ENCODE results near the gene PRSS50. TPM values are rescaled to one million over a fixed set of nuclear protein-coding genes. Genes with fewer than 3 reads are reported as not detected.

PRSS50 gene, protein sequence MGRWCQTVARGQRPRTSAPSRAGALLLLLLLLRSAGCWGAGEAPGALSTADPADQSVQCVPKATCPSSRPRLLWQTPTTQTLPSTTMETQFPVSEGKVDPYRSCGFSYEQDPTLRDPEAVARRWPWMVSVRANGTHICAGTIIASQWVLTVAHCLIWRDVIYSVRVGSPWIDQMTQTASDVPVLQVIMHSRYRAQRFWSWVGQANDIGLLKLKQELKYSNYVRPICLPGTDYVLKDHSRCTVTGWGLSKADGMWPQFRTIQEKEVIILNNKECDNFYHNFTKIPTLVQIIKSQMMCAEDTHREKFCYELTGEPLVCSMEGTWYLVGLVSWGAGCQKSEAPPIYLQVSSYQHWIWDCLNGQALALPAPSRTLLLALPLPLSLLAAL
- polyA plus RNA-seq: not detected in 2 replicates

DNA sequence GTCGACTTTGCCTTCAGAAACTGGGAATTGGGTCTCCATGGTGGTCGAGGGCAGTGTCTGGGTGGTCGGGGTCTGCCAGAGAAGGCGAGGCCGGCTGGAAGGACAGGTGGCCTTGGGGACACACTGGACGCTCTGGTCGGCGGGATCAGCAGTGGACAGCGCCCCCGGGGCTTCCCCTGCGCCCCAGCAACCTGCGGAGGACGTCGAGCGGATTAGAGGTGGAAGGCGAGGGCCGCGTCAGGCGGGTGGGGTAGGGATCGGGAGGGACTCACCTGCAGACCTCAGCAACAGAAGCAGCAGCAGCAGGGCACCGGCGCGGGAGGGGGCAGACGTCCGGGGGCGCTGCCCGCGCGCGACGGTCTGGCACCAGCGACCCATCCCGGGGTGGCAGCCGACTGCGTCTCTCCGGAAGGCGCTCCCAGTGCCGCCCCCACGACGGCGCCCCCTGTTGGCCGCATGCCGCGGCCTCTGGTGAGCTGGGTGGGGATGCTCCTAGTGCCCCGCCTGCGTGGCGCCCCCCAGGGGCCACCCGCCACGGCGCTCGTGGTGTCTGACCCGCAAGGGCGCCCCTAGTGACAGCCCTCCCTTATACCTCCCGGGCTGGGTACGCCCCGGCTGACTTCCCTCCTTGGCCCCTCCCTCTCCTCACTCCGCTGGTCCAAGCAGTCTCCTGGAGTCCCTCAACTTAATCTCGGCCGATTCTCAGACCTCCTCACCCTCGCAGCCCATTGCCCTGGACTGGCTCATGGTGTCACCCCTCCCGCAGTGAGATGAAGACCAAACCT, at the start of gene PRSS50:
Gene PRSS50, minus strand, starts transcription at position 423 of the 785 bp plus-strand sequence. Its CDS starts 45 bp downstream, at position 378.

DNA sequence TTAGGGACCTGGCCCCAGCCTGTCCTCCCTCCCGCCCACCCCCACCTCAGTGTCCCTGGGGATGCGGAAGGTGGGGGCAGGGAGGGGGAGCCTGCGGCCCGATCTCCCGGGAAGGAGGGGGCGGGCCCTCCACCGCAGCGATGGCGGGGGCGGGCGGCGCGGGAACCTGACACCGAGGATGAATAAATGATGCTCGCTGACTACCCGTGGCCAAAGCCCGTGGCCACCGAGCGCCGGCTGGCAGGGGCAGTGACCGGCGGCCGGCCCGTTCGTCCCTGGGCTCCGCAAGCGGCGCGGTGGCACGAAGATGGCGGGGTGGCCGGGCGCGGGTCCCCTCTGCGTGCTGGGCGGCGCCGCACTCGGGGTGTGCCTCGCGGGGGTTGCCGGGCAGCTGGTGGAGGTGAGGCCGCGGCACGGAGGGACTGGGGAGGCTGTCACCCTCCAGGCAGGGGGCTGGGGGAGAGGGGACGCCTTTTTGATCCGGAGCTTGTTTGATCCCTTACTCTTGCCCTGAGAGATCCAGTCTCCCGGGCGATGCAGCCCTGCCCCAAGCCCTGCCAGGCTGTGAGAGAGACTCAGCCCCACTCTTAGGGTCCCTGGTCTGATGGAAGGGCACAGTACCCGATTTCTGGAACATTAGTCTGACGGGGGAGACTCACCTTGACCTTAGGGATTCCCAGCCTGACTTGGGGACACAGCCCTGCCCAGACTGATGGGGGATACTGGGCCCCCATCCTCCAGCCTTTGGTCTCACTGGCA, 16.3 kb downstream of the PRSS50 start, which contains the start of gene TMIE:
Gene TMIE, plus strand, starts transcription at position 212 of the 759 bp plus-strand sequence. Its CDS starts 96 bp downstream, at position 308.

DNA sequence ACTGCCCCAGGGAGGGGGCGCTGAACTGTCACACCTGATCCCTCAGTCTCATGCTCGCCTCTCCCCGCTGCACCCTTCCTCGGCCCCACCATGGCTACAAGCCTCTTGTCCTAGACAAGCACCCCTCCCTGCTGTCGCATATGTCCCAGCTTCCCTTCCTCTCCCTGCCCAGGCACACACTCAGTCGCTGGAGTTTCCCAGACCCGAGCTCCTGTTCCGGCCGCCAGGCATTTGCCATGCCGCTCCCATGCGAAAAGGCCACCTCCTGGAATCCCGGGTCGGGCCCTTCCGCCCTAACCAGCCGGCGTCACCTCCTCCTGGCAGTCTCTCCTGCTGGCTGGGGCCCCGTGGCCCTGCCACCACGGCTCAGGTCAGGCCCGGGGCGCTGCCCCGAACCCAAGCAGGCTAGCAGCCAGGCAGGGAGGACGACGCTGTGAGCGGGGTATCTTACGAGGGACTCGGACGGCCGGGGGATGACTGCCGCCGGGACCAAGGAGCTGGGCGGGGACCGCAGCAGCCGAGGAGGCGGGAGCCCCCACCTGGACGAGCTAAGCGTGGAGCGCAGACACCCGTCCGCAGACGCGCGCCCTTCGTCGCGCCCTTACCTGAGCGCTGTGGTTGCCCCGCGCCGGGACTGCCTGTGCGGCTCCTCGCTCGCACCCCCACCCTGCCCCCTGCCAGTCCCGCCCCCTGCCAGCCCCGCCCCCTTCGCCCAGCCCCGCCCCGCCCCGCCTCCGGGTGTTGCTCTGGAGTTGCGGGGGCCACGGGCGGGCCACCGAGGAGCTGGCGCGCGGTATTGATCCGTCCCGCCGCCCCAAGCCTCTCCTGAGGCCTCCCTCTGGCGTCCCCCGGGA, 24.4 kb downstream of the PRSS50 start, which contains the start of gene ALS2CL:
Gene ALS2CL, minus strand, starts transcription at position 642 of the 854 bp plus-strand sequence. CDS start 4,239 bp downstream, outside the sequence.

Other genes with a start within 250 kb of the PRSS50 start
- gene RTP3, start 219.9 kb downstream of the PRSS50 start, polyA plus RNA-seq: not detected in 2 replicates
- 0.04 and 1.6 TPM in 2 replicates for gene LRRC2, start 151.6 kb downstream of the PRSS50 start, polyA plus RNA-seq
- gene FAM240A, start 105.3 kb downstream of the PRSS50 start, polyA plus RNA-seq: not detected in 2 replicates
- not detected in 2 replicates for gene ALS2CL, start 24.2 kb downstream of the PRSS50 start, polyA plus RNA-seq
- 0.13 and 0.42 TPM in 2 replicates for gene TMIE, start 16.5 kb downstream of the PRSS50 start, polyA plus RNA-seq
- gene MYL3, start 145.6 kb upstream of the PRSS50 start, polyA plus RNA-seq: 0.27 TPM in 1 of 2 replicates, not detected in the other
- gene PTH1R, start 159.9 kb upstream of the PRSS50 start, polyA plus RNA-seq: 2.5 and 3.0 TPM in 2 replicates

All from Purkinje cell (primary cell).